GM20000 (cell line): ENCODE measurements around the gene FER1L5.
"Not testable (repeated sequence)": the region's sequence is repeated elsewhere in the genome, so short reads cannot be mapped to it uniquely, and the experiment has no call there.

Experiments
- DNase-seq: peaks from one replicate; pipeline ENCODE4 v3.0.0; 2012; ENCODE audit warnings: low spot score
- TF ChIP-seq, protein P1 (sequence below): IDR thresholded peaks from 2 replicates; pipeline ENCODE4 v1.5.1; 2012; ENCODE audit warnings: mild to moderate bottlenecking, control low read depth; ENCODE audit errors: extremely low read depth, missing control alignments

Gene FER1L5

DNA sequence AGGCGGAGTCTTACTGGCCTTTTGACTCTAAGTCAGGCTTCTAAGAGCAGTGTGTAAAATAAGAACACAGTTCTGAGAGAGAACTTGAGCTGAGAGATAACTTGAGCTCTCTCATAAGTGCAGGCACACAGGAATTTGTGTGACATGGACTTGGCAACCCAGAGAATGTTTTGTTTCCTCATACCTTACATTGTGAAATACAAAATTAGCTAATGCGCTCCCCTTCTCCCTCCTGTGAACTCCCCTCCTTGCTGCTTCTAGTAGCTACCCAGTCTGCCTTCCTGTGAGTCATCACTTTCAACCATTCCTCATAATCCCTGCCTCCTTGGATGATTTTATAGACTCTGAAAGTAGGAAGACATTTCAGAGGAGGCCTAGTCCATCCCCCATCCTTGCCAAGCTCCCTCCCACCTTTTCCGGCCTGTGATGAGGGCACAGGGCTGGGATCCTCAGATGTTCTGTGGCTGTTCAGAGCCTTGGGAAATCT, 22.6 kb downstream of the FER1L5 start:
- TF ChIP-seq, protein P1, sequence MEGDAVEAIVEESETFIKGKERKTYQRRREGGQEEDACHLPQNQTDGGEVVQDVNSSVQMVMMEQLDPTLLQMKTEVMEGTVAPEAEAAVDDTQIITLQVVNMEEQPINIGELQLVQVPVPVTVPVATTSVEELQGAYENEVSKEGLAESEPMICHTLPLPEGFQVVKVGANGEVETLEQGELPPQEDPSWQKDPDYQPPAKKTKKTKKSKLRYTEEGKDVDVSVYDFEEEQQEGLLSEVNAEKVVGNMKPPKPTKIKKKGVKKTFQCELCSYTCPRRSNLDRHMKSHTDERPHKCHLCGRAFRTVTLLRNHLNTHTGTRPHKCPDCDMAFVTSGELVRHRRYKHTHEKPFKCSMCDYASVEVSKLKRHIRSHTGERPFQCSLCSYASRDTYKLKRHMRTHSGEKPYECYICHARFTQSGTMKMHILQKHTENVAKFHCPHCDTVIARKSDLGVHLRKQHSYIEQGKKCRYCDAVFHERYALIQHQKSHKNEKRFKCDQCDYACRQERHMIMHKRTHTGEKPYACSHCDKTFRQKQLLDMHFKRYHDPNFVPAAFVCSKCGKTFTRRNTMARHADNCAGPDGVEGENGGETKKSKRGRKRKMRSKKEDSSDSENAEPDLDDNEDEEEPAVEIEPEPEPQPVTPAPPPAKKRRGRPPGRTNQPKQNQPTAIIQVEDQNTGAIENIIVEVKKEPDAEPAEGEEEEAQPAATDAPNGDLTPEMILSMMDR: no peak
- no peak for DNase-seq

DNA sequence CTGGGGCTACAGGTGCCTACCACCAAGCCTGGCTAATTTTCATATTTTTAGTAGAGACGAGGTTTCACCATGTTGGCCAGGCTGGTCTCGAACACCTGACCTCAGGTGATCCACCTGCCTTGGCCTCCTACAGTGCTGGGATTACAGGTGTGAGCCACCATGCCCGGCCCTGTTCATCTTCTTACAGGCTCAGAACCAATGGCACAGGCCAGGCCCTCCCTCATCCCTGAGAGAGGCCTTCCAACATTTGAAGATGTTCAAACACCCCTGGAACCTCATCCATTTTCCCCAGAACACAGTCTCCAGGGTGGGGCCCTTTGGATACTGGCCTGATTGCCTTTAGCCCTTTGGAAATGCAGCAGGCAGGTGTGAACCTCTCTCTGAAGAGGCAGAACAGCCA, 23.2 kb downstream of the FER1L5 start:
- not testable (repeated sequence) for DNase-seq

DNA sequence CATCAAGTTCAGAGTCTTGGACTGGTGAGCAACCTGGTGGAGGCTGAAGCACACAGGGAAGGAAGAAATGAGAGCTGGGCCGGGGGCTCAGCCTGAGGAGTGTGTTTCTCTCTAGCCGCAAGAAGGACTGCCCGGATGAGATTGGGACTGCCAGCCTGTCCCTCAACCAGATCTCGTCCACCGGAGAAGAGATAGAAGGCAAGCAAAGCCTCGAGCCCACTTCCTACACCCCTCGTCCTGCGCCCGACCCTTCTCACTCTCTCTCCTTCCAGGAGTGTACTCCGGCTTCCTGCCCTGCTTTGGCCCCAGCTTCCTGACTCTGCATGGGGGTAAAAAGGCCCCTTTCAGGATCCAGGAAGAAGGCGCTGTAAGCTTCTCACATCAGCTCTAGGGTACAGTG, 26.2 kb downstream of the FER1L5 start:
- DNase-seq: no peak
- TF ChIP-seq, protein P1: no peak

DNA sequence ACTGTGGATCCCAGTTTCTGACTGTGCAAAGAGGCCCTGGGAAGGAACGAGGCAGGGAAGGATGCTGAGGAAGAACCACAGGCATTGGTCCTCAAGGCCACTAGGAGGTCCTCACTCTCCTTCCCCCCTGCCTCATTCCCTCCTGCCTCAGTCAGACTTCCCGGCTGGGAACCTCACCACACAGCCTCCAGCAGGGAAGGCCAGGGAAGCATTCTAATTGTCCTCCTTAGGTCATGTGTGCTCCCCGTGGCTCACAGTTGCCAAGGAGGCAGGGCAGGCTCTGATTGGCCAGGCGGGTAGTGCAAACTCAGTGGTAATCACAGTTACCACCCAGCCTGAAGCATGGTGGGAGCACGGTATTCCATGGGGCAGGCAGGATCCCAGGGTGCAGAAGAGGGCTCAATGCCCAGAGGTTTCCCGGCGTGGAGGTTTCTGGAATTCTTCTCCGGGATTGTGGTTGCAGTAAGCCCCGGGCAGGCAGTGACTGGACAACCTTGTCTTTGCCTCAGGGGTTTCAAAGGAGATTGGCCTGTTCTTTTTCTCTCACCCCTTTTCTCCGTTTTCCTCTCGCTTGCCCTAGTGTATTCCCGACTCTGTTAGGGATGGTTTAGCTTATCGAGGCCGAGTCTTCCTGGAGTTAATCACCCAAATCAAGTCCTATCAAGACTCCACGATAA, 27.1 kb downstream of the FER1L5 start:
- no peak for DNase-seq
- TF ChIP-seq, protein P1: no peak

DNA sequence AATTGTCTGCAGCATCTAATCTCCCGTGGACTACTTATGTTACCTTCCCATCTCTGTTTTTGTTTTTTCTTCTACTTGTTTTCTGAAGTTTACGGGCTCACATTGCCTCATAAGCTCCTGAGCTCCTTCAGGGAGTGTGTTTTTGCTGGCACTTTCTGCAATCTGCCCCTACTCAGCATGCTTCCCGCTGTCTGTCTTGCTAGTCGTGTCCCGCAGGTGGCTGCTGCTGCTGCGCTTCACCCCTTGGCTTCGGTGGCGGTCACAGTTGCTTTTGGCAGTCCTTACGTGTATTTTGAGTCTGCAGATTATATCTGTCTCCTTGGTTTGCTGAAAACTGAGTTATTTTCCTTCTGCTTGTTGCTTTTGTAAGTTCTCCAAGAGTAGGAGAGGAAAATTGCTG, 37.3 kb downstream of the FER1L5 start:
- TF ChIP-seq, protein P1: no peak
- no peak for DNase-seq

DNA sequence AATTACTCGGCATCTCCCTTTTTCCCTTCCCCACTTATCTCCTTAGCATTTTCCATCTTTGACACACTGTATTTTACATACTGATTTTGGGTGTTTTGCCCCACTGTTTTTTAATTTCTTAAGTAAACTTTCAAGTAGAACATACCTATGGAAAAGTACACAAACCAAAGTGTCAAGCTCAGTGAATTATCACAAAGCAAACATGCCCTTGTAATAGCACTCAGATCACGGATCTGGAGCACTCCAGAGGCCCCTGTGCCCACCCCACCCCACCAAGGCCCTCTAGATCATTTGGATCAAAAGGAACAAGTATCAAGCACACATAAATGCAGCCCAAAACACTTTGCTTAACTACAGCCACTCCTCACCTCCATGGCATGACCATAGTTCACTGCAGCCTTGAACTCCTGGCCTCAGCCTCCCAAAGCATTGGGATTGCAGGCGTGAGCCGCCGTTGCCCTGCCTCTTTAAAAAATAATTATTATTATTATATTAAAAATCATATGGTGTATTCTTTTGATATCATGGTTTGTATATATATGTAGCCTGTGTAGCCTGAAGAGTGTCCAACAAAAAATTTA, 38.1 kb downstream of the FER1L5 start:
- DNase-seq: no peak
- TF ChIP-seq, protein P1: no peak

DNA sequence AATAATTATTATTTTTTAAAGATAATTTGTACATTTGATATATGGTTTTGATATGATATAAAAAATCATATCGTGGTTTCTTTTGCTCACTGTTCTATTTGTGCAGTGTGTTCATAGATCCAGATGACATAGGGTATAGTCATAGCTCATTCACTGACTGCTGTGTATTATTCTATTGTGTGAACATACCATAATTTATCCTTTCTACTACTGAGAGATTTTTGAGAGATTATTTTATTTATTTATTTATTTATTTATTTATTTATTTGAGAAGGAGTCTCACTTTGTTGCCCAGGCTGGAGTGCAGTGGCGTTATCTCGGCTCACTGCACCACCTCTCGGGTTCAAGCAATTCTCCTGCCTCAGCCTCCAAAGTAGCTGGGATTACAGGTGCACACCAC, 39.0 kb downstream of the FER1L5 start:
- DNase-seq: no peak
- TF ChIP-seq, protein P1: no peak

DNA sequence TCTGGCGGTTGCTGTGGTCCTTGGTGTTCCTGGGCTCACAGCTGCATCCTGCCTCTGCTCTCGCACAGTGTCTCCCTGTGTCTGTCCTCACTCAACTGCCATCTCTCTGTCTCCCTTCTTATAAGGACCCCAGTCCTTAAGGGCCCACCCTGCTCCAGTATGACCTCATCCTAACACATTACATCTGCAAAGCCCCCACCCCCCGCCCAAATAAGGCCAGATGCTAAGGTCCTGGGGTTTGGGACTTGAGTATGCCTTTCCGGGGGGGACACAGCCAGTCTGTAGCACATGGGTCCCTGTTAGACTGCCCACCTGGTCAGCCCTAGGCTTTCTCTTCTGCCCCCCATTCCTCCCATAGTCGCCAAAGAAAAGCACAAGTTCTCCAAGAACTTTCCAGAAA, 40.7 kb downstream of the FER1L5 start:
- no peak for DNase-seq

More for the DNA sequence above, 40.7 kb downstream of the FER1L5 start:
- TF ChIP-seq, protein P1: no peak
